IPS-NIHi11 (cell line): Measurements from ENCODE around the gene ZFP36.
"Not testable (repeated sequence)": the region's sequence is repeated elsewhere in the genome, so short reads cannot be mapped to it uniquely, and the experiment has no call there.

Source experiments
- DNase-seq: peaks from one replicate; pipeline ENCODE4 v3.0.0; 2012; ENCODE audit warnings: mixed read lengths, low spot score

The ZFP36 gene, protein sequence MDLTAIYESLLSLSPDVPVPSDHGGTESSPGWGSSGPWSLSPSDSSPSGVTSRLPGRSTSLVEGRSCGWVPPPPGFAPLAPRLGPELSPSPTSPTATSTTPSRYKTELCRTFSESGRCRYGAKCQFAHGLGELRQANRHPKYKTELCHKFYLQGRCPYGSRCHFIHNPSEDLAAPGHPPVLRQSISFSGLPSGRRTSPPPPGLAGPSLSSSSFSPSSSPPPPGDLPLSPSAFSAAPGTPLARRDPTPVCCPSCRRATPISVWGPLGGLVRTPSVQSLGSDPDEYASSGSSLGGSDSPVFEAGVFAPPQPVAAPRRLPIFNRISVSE

DNA sequence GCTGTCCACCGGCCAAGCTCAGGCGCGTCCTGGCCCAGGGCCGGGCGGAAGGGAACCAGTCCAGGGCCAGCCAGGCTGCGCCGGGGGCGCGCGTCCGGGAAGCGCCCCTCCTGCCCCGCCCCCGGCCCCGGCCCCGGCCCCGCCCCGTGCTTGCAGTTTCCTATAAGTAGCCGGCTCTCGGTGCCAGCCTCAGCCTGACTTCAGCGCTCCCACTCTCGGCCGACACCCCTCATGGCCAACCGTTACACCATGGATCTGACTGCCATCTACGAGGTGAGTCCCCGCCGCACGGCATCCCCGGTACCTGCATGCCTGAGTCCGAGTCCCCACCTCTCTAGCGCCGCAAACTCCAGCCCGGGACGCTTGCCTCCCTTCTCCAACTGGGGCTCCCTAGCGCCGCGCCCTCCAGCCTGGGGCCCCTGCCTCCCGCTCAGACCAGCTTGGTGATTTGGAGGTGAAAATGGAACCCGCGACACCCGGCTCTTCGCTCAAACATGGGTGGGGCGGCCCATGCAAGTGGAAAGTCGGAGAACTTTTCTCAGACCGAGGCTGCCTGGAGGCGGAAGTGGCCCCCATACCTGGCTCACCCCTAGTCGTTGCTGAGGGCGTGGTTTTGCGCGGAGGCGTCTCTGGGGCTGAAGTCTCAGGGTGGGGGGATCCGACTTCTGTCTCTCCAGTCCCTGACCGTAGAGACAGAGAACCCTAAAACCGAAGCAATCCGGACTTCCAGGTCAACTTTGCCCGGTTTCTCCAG, at the start of gene ZFP36:
TSS of gene ZFP36 (plus strand) at position 192 of the 754 bp plus-strand sequence. CDS start at position 250, 58 bp downstream.
- DNase-seq, result peak; percentile 75

DNA sequence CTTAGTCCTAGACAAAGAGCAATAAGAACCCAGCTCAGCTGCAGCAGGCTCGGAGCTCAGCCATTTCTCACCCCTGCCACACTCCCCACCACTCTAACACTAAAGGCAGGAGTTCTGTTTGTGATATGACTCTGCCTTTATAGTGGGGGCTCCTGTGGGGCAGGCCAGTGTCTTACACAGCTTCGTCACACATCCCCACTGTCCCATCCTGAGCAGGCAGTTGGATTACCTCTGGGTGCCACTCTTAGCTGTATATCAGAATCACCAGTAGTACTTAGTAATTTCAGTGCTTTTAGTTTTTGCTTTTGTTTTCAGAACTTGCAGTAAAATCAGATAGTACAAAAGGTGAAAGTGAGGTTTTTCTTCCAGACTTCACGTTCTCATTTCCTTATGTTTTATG, 47.6 kb upstream of the ZFP36 start:
- DNase-seq, result no peak

DNA sequence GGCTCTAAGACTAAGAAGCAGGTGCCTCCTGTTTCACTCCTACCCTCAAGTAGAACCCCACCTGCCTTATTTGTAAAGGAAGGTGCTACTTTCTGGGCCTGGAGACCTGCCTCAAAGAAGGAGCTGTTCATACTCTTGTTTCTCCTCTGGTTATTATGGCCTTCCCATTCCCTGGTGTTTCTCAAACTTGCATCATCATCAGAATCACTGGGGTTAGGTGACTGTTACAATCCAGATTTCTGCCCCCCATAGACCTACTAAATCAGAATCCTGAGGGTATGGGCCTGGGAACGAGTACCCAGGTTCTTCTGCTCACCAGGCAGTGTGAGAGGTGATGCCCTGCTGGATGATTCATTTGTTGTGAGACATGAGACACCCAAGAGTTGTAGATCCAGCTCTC, 46.0 kb upstream of the ZFP36 start:
- DNase-seq, result no peak

DNA sequence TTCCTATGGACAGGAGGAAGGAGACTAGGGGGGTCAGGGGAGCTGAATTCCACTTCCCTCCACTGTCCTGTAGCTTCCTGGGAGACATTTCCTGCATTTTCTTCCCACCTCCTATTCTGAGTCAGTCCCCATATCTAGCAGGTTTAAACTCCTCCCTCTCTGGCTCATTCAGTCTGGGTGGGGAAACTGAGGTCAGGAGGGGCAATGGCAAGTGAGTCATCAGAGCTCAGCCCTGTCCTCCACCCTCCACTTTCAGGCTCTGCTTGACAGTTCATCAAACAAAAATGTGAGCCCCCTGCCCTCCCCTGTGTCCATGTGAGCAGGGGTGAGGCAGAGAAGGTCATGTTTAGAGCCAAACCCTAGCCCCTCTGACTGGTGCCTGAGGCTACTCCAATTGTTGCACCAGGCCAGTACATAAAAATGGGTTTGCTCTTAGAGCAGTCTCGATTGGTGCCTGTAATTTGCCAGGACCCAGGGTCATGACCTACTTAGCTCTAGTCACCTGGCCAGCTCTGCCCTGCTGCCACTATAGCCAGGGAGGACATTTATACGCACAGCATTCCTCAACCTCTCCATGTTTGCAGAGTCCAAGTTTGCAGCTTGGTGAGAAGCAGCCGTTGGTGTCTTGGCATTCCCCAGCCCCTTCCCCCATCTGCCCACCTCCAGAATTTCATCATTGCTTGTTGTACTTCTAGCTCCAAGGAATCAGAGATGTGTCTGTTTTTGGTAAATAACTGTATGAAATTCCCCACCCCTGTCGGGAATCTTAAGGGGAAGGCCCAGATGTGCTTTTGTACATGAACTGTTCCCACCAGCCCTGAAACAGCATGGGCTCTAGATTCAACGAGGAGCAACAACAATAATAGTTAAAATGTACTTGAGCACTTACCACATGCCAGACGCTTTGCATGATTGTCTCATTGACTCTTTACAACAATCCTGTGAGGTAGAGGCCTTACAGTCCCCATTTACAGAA, 43.7 kb upstream of the ZFP36 start:
- DNase-seq, result no peak

DNA sequence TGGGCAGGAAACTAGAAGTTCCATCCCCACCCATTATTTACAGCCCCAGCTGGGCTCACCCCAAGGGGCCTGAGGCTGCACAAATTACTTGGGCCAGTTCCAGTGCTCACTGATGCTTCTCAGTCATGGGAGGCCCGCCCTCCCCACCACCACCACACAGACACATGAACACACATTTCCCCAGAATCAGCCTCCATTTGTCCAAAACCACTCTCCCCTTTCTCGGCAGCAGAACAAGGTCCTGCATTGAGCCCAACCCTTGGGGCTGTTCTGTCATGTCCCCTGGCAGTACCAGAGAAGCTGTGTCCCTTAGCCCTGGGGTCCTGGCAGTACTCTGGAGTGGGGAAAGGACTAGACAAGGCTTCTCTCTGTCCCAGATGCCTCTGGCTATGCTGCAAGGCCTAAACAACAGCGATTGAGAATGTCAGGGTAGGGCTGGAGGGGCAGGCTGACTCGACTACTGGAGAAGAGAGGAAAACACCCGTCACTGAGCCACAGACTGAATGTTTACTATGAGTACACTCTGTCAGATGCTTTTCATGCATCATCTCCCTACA, 42.7 kb upstream of the ZFP36 start:
- DNase-seq, result no peak

DNA sequence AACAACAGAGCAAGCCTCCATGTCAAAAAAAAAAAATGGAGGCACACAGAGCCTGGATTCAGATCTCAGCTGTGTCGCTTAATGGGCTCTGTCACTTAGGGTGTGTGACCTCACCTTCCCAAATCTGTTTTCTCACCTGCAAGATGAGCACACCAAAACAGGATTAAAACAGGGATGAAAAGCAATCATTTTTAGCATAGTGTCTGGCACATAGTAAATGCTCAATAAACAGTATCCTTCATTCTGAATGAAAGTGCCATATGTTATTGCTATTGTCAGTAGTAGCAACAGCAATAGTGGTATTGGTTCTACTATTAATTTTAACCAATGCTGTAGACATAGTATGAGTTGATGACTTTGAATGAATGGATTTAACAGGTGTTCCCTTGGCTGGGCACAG, 41.1 kb upstream of the ZFP36 start:
- DNase-seq, result no peak

DNA sequence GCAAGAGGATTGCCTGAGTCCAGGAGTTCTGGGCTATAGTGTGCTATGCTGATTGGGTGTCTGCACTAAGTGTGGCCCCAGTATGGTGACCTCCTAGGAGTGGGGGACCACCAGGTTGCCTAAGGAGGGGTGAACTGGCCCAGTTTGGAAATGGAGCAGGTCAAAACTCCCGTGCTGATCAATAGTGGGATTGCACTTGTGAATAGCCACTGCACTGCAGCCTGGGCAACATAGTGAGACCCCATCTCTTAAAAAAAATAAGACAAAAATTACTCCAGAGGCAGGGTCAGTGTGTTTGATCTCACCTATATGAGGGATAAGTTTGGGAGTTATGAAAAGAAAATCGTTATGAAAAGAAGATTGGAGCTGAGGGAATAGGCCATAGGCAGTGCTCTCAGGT, 37.4 kb upstream of the ZFP36 start:
- no peak for DNase-seq

DNA sequence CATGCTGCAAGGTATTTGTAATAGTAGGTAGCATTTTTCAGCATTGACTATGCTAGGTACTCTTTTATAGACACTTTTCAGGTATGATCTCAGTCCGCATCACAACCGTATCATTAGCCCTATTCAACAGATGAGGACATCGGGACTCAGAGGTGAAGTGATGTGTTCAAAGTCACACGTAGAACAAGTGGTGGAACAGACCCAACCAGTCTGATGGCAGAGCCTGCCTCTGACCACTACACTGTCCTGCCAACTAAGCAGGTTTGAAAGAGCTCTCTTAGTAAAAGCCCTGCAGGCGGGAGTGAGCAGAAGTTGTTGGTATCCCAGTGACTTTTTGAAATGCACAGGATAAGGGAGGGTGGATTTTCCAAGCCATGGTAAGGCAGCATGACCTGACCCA, 35.9 kb upstream of the ZFP36 start:
- DNase-seq, result no peak

DNA sequence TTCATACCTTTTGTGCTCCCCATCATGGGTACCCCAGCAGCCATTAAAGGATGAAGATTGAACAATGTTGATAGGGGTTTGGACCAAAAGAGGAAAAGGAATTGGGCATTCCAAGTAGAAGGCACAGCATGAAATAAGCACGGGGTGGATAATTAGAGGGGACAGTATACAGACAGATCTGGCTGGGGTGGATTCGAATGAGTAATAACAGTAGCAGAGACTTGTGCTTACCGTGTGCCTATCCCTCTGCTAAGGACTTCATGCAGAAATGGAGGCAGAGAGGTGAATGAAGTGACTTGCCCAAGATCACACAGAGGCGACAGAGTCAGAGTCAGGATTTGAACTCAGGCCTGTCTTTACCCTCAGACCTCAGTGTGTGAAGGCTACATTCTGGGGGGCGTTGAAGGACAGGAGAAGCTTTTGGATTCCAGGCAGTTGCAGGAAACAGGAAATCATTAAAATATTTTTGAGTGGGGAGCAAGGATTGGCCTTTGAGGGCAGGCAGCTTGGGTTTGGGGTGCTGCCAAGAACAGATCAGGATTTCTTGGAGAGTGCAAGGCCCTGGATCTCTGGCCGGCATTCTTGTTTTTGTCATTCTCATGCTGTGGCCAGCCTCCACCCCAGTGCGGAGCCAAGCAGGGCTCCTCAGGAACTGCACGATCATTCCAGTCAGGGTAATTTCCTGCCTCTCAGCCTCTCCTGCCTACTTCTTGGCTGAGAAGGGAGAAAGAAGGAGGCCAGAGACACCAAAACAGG, 34.4 kb upstream of the ZFP36 start:
- no peak for DNase-seq

DNA sequence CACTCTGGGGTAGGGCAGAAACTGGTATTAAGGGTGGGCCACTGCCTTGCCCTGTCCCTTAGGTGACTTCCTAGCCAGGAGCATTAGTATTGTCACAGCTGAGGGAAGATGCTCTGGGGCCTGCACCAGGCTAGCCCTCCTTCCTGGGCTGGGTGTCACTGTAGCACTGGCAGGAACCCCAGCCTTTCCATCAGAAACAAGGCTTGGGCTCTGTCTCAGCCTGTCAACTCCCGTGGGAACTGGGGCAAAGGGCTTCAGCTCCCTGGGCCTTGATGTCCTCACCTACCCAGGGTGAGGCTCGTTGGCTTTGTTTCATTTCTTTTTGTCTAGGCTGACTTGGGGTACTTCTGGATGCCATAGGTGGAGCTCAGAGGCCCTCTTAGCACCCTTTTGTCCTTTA, 33.7 kb upstream of the ZFP36 start:
- no peak for DNase-seq

DNA sequence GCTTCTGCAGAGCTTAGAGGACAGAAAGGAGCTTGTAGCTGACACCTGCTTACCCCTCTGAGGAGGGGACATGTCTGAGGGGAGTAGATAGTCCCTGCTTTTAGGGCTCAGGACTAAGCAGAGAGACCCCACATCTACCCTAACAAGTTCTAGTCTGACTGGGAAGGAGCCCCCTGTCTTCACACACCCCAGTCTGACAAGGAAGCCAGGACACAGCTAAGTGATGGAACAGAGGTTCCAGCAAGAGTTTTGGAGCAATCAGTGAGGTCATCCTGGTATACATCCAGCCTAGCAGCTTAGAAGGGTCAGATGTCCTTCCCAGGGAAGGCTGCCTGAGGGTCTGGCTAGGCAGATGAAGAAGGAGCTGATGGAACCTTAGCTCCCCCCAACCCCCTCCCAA, 30.7 kb upstream of the ZFP36 start:
- no peak for DNase-seq

DNA sequence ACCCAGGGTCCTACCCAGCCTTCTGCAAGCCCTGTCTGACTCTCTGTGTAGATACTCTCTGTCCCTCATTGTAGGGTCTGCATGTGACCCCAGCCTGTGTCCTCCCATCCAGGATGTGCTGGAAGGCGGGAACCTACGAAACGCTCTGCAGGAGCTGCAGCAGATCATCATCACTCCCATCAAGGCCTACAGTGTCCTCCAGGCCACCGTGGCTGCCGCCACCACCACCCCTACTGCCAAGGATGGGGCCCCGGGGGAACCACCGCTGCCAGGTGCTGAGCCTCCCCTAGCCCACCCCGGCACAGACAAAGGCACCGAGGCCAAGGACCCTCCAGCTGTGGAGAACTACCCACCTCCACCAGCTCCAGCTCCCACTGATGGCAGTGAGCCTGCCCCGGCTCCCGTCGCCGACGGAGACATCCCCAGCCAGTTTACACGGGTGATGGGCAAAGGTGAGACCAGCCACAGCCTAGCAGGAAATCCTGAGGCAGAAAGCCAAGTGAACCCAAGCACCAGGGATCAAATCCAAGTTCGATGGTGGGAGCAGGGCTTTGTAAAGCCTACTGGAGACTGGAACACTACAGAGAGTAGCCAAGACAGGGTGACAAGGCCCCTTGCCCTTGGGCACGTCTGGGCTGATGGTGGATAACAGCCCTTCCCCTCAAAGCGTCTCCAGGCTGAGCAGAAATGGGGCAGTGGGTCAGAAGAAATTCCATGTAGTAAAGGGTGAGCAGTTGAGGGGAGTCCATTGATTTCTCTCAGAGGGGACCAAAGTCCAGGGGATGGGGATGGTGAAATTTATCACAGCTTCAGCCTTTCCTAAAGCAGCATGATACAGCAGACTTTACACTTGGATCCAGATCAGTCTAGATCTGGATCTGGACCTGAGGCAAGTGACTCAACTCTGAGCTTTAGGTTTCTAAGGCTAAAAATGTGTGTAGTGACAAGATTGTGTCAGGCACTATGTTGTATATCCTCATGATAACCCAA, 29.0 kb upstream of the ZFP36 start:
- no peak for DNase-seq

DNA sequence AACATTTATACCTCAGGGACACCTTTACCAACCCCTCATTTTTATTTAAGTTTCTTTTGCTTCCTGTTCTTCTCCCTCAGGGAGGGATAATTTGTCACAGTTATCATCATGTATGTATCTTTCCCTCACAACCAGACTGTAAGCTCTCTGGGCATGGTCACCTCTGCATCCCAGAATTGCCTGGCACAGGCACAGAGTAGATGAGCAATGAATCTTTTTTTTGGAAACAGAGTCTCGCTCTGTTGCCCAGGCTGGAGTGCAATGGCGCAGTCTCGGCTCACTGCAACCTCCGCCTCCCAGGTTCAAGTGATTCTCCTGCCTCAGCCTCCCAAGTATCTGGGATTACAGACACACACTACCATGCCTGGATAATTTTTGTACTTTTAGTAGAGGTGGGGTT, 27.3 kb upstream of the ZFP36 start:
- not testable (repeated sequence) for DNase-seq

DNA sequence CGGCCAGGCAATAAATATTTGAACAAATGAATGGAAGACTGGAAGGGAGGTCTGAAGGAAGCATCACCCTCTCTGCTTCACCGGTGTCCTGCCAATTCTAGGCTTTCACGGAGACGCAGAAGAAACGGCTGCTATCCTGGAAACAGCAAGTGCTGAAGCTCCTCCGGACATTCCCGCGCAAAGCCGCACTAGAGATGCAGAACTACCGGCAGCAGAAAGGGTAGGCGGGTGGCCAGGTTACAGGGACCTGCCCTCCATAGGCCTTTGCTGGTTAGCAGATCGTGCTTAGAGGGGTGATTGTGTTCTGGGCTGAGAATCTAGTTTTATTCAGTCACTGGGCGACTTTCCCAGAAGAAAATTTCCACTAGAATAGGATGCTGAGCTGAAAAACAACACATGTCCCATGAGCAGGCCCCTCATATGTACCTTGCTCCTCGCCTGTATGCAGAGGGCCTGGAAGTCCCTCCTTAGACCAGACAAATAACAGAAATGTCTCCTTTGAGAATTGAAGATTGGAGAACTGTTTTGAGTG, 26.7 kb upstream of the ZFP36 start:
- no peak for DNase-seq

DNA sequence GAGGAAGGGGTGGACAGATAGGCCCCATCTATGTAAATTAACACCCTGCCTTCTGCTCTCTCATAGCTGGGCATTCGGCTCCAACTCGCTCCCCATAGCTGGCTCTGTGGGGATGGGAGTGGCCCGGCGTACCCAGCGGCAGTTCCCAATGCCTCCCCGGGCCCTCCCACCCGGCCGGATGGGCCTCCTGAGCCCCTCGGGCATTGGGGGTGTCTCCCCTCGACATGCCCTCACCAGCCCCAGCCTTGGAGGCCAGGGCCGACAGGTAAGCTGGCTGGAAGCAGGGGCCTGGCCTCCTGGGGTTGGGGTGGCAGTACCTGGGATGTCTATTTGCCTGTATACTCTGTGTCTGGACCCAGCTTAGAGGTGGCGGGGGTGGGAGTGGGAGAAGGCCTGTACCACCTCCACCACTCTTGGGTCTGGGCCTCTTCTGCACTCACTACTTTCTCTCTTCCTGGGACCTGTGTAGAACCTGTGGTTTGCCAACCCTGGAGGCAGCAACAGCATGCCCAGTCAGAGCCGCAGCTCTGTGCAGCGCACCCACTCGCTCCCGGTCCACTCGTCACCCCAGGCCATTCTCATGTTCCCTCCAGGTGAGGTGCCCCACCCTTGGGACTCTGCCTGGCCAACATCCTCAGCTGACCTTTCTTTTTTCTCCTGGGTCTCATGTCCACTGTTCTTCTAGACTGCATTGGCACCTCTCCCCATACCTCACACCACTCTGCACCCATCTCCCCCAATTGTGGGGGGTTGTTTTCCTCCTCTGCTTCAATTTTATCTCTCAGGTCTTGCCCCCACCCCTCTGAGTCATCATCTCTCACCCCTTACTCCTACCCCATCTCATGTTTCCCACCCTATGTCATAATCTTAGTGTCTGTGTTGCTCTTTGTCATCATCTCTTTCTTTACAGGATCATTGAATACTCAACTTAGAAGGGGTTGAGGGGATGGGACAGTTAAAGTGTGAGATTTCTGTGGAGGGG, 25.8 kb upstream of the ZFP36 start:
- DNase-seq, result no peak

DNA sequence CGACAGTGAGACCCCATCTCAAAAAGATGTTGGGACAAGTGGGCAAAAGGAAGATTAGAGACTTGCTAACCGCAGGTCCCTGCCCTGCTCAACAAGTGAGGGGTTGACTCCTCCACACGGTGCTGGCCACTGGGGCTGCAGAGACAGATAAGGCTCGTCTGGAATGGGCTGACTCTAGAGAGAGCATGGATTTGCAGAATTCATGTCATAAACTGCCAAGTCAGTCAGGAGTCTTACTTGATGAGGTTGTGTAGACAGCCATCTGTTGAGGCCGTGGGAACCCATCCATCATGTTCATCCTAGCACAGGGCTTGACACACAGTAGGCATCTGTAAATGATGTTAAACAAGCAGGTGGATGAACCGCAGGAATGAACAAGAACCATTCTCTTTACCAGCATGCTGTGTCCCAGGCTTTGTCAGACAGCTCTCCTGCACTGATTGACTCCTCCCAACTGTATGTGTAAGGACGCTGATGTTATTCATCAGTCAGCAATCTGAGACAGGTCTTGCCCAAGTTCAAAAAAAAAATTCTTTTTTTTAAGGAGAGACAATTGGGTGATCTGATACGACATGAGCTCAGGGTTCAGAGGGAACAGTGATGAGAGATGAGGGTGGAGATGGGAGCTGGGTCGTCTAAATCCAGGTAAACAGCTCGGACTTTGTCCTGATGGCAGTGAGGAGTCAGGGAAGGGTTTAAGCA, 24.6 kb upstream of the ZFP36 start:
- DNase-seq, result no peak

DNA sequence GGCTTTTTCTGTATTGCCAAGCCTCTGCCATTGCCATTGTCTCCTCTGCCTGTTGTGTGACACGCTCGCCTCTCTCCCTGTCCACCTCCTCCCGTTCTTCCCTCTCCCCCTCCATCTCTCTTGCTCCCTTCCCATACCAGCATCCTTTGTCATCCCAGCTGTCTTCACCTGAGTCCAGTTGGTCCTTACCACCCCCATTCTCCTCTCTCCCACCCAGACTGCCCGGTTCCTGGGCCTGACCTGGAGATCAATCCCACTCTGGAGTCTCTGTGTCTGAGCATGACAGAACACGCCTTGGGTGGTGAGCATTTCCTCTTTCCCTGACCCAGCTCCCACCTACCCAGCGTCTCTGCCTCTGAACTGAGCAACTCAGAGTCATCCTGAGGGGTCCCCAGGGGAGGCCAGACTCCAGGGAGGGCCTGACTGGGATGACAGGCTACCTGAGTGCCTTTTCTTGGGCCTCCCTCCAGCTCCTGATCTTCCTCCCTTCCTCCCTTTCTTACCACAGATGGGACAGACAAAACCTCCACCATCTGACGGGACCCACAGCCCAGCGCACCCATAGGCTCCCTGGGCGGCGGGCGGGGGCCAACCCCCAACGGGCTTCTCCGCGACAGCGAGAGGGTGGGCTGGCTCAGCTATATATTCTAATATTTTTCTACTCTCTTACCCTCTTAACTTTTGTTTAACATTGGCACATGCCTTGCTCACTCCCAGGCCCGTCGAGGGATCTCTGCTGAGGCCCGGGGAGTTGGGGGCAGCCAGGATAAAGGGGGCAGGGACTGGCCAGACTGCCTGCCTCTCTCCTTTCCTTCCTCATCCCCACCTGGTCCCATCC, 23.4 kb upstream of the ZFP36 start:
- DNase-seq, result no peak
